Measurements from ENCODE around the gene SYT6. TPM values are rescaled to one million over a fixed set of nuclear protein-coding genes. Genes with fewer than 3 reads are reported as not detected.
A peak's percentile ranks its signal among the peaks of the same experiment; 100 is the strongest.

SYT6 gene
- total and polyA plus RNA-seq, 4 experiments from 2014 or later, result not detected

- H3K4me3 Mint-ChIP-seq, result peak overlapping the region; percentile 17 to 80 (median 70)
- ChIA-PET CTCF (ENCODE audit: partially characterized antibody) (no interaction called here), POLR2A (ENCODE audit: partially characterized antibody) (no interaction called here)
- Histone ChIP-seq H3K9me3 (ENCODE audit: control insufficient read depth in 1 of 2, low read length in 2 of 2) (no peaks in the 10 kb centered on the region), H3K4me3 (ENCODE audit: low read length in 2 of 2) (peak overlapping the region in 1 of 2 donors; percentile 14), H3K36me3 (ENCODE audit: insufficient read depth, low read length) (no peaks in the 10 kb centered on the region), H3K27me3 (ENCODE audit: insufficient read depth, low read length) (peaks cover 40% of the 10 kb centered on the region), H3K4me1 (ENCODE audit: insufficient read depth, low read length) (peaks cover 23% of the 10 kb centered on the region), H3K27ac (ENCODE audit: low read depth, low read length) (no peak overlapping the region)
- peak in 1 of 5 donors; percentile 7 for DNase-seq
- peaks cover 44 to 54% of the 10 kb centered on the region in 2 donors for H3K27me3 Mint-ChIP-seq
- peaks cover 0 to 4% of the 10 kb centered on the region in 2 donors for H3K36me3 Mint-ChIP-seq
- peaks cover 0 to 3% (median 0%) of the 10 kb centered on the region in 8 donors for H3K9me3 Mint-ChIP-seq
- peaks cover 6 to 18% (median 12%) of the 10 kb centered on the region in 4 donors for H3K4me1 Mint-ChIP-seq
- intact Hi-C loops (cut with micrococcal nuclease), result no loop called here
- H3K27ac Mint-ChIP-seq, result peak overlapping the region in 2 of 7 donors; percentile 21 to 23
Observed at GRCh38 chr1:114154146-114154962, 685 bp upstream of the SYT6 start.

- peaks cover 23% of the 10 kb centered on the region for H3K4me1 ChIP-seq (ENCODE audit: insufficient read depth, low read length)
- H3K4me1 Mint-ChIP-seq, result peaks cover 6 to 18% (median 12%) of the 10 kb centered on the region in 4 donors
- no peak overlapping the region for H3K4me3 ChIP-seq (ENCODE audit: low read length in 2 of 2)
- intact Hi-C loops (cut with micrococcal nuclease), result no loop called here
- no peak overlapping the region for H3K27ac ChIP-seq (ENCODE audit: low read depth, low read length)
- CTCF ChIA-PET (ENCODE audit: partially characterized antibody), result no interaction called here
- peak in 2 of 5 donors; percentile 0 to 1 for DNase-seq
- H3K27me3 Mint-ChIP-seq, result peaks cover 53 to 56% of the 10 kb centered on the region in 2 donors
- no peaks in the 10 kb centered on the region for H3K9me3 ChIP-seq (ENCODE audit: control insufficient read depth in 1 of 2, low read length in 2 of 2)
- H3K27ac Mint-ChIP-seq, result no peak overlapping the region
- H3K27me3 ChIP-seq (ENCODE audit: insufficient read depth, low read length), result peaks cover 40% of the 10 kb centered on the region
- H3K4me3 Mint-ChIP-seq, result peak overlapping the region in 7 of 8 donors; percentile 5 to 65 (median 59)
- POLR2A ChIA-PET (ENCODE audit: partially characterized antibody), result no interaction called here
- no peaks in the 10 kb centered on the region for H3K36me3 ChIP-seq (ENCODE audit: insufficient read depth, low read length)
- H3K36me3 Mint-ChIP-seq, result peaks cover 0 to 4% of the 10 kb centered on the region in 2 donors
- peaks cover 0 to 3% (median 0%) of the 10 kb centered on the region in 8 donors for H3K9me3 Mint-ChIP-seq
Observed at GRCh38 chr1:114152508-114153260, 985 bp downstream of the SYT6 start.

DNA sequence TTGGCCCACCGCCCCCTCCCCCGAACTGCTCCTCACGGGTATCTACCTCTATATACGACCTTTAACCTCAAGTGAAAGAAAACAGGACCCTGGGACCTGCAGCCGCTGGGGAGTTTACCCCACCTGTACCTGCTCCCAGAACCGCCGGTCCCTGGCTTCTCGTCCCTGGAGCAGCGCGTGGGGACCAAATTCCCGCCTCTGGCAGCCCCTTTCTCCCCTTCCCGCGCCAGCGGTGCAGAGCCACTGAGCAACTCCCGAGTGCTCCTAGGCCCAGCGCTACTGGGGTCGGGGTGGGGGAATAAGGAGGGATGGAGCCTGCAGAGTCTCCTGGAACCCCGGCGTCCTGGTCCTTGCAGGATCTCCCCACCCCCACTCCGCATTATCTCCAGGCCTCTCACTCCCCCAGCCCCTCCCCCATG, 1.6 kb downstream of the SYT6 start:
- peaks cover 40% of the 10 kb centered on the region for H3K27me3 ChIP-seq (ENCODE audit: insufficient read depth, low read length)
- H3K36me3 ChIP-seq (ENCODE audit: insufficient read depth, low read length), result no peaks in the 10 kb centered on the region
- intact Hi-C loops (cut with micrococcal nuclease), result no loop called here
- no peak for DNase-seq
- ChIA-PET POLR2A (ENCODE audit: partially characterized antibody) (no interaction called here), CTCF (ENCODE audit: partially characterized antibody) (no interaction called here)
- H3K4me3 ChIP-seq (ENCODE audit: low read length in 2 of 2), result no peak overlapping the region
- Mint-ChIP-seq H3K4me1 (peaks cover 6 to 18% (median 12%) of the 10 kb centered on the region in 4 donors), H3K4me3 (peak overlapping the region in 5 of 8 donors; percentile 33 to 66 (median 42)), H3K36me3 (peaks cover 0 to 4% of the 10 kb centered on the region in 2 donors), H3K27ac (no peak overlapping the region), H3K9me3 (peaks cover 0 to 3% (median 0%) of the 10 kb centered on the region in 8 donors), H3K27me3 (peaks cover 49 to 56% of the 10 kb centered on the region in 2 donors)
- H3K9me3 ChIP-seq (ENCODE audit: control insufficient read depth in 1 of 2, low read length in 2 of 2), result no peaks in the 10 kb centered on the region
- no peak overlapping the region for H3K27ac ChIP-seq (ENCODE audit: low read depth, low read length)
- H3K4me1 ChIP-seq (ENCODE audit: insufficient read depth, low read length), result peaks cover 23% of the 10 kb centered on the region

- H3K4me3 ChIP-seq (ENCODE audit: low read length in 2 of 2), result no peak overlapping the region
- Mint-ChIP-seq H3K27ac (no peak overlapping the region), H3K9me3 (peaks cover 0 to 3% (median 0%) of the 10 kb centered on the region in 8 donors), H3K36me3 (peaks cover 0 to 4% of the 10 kb centered on the region in 2 donors), H3K4me3 (no peak overlapping the region), H3K27me3 (peaks cover 37 to 45% of the 10 kb centered on the region in 2 donors), H3K4me1 (peaks cover 6 to 18% (median 9%) of the 10 kb centered on the region in 4 donors)
- H3K27ac ChIP-seq (ENCODE audit: low read depth, low read length), result no peak overlapping the region
- ChIA-PET POLR2A (ENCODE audit: partially characterized antibody) (no interaction called here), CTCF (ENCODE audit: partially characterized antibody) (no interaction called here)
- no peaks in the 10 kb centered on the region for H3K36me3 ChIP-seq (ENCODE audit: insufficient read depth, low read length)
- H3K9me3 ChIP-seq (ENCODE audit: control insufficient read depth in 1 of 2, low read length in 2 of 2), result no peaks in the 10 kb centered on the region
- H3K27me3 ChIP-seq (ENCODE audit: insufficient read depth, low read length), result peaks cover 31% of the 10 kb centered on the region
- intact Hi-C loops (cut with micrococcal nuclease), result no loop called here
- DNase-seq, result no peak
- peaks cover 23% of the 10 kb centered on the region for H3K4me1 ChIP-seq (ENCODE audit: insufficient read depth, low read length)
Observed at GRCh38 chr1:114150016-114150415, 3.7 kb downstream of the SYT6 start.

GRCh38 chr1:114149211-114149610, 4.5 kb downstream of the SYT6 start:
- Mint-ChIP-seq H3K9me3 (peaks cover 0 to 3% (median 0%) of the 10 kb centered on the region in 8 donors), H3K27me3 (peaks cover 33 to 39% of the 10 kb centered on the region in 2 donors), H3K36me3 (peaks cover 0 to 4% of the 10 kb centered on the region in 2 donors), H3K27ac (no peak overlapping the region), H3K4me1 (peaks cover 2 to 11% (median 4%) of the 10 kb centered on the region in 4 donors), H3K4me3 (no peak overlapping the region)
- DNase-seq, result no peak
- H3K4me1 ChIP-seq (ENCODE audit: insufficient read depth, low read length), result peaks cover 17% of the 10 kb centered on the region
- H3K27me3 ChIP-seq (ENCODE audit: insufficient read depth, low read length), result peaks cover 23% of the 10 kb centered on the region
- no peak overlapping the region for H3K27ac ChIP-seq (ENCODE audit: low read depth, low read length)
- H3K9me3 ChIP-seq (ENCODE audit: control insufficient read depth in 1 of 2, low read length in 2 of 2), result no peaks in the 10 kb centered on the region
- ChIA-PET POLR2A (ENCODE audit: partially characterized antibody) (no interaction called here), CTCF (ENCODE audit: partially characterized antibody) (no interaction called here)
- intact Hi-C loops (cut with micrococcal nuclease), result no loop called here
- no peak overlapping the region for H3K4me3 ChIP-seq (ENCODE audit: low read length in 2 of 2)
- H3K36me3 ChIP-seq (ENCODE audit: insufficient read depth, low read length), result no peaks in the 10 kb centered on the region

GRCh38 chr1:114145504-114146151, 8.0 kb downstream of the SYT6 start:
- Mint-ChIP-seq H3K27ac (no peak overlapping the region), H3K4me1 (no peaks in the 10 kb centered on the region), H3K27me3 (peaks cover 19 to 20% of the 10 kb centered on the region in 2 donors), H3K9me3 (no peaks in the 10 kb centered on the region), H3K36me3 (no peaks in the 10 kb centered on the region), H3K4me3 (no peak overlapping the region)
- ChIA-PET POLR2A (ENCODE audit: partially characterized antibody) (no interaction called here), CTCF (ENCODE audit: partially characterized antibody) (no interaction called here)
- Histone ChIP-seq H3K9me3 (ENCODE audit: control insufficient read depth in 1 of 2, low read length in 2 of 2) (no peaks in the 10 kb centered on the region), H3K27ac (ENCODE audit: low read depth, low read length) (no peak overlapping the region), H3K27me3 (ENCODE audit: insufficient read depth, low read length) (no peaks in the 10 kb centered on the region), H3K4me1 (ENCODE audit: insufficient read depth, low read length) (no peaks in the 10 kb centered on the region), H3K4me3 (ENCODE audit: low read length in 2 of 2) (no peak overlapping the region), H3K36me3 (ENCODE audit: insufficient read depth, low read length) (no peaks in the 10 kb centered on the region)
- intact Hi-C loops (cut with micrococcal nuclease), result no loop called here
- DNase-seq, result no peak

- H3K27ac ChIP-seq (ENCODE audit: low read depth, low read length), result no peak overlapping the region
- CTCF ChIA-PET (ENCODE audit: partially characterized antibody), result no interaction called here
- Mint-ChIP-seq H3K4me1 (no peaks in the 10 kb centered on the region), H3K27ac (no peak overlapping the region), H3K36me3 (no peaks in the 10 kb centered on the region), H3K4me3 (no peak overlapping the region), H3K27me3 (peaks cover 9 to 15% of the 10 kb centered on the region in 2 donors), H3K9me3 (no peaks in the 10 kb centered on the region)
- H3K4me3 ChIP-seq (ENCODE audit: low read length in 2 of 2), result no peak overlapping the region
- H3K9me3 ChIP-seq (ENCODE audit: control insufficient read depth in 1 of 2, low read length in 2 of 2), result no peaks in the 10 kb centered on the region
- intact Hi-C loops (cut with micrococcal nuclease), result no loop called here
- no peaks in the 10 kb centered on the region for H3K36me3 ChIP-seq (ENCODE audit: insufficient read depth, low read length)
- no peaks in the 10 kb centered on the region for H3K4me1 ChIP-seq (ENCODE audit: insufficient read depth, low read length)
- POLR2A ChIA-PET (ENCODE audit: partially characterized antibody), result no interaction called here
- no peaks in the 10 kb centered on the region for H3K27me3 ChIP-seq (ENCODE audit: insufficient read depth, low read length)
- DNase-seq, result no peak
Observed at GRCh38 chr1:114144016-114144415, 9.7 kb downstream of the SYT6 start.

Data from CD4-positive, alpha-beta memory T cell (primary cell).